HG03108 (cell line): ENCODE measurements around the gene DERA.
"Not testable (repeated sequence)": the region's sequence is repeated elsewhere in the genome, so short reads cannot be mapped to it uniquely, and the experiment has no call there.

Experiments
- ATAC-seq: cut with Tn5 transposase; IDR thresholded peaks from one replicate; pipeline ENCODE4 v1.9.1; 2021; ENCODE audit warnings: moderate library complexity; ENCODE audit not compliant: unreplicated experiment

Gene DERA

DNA sequence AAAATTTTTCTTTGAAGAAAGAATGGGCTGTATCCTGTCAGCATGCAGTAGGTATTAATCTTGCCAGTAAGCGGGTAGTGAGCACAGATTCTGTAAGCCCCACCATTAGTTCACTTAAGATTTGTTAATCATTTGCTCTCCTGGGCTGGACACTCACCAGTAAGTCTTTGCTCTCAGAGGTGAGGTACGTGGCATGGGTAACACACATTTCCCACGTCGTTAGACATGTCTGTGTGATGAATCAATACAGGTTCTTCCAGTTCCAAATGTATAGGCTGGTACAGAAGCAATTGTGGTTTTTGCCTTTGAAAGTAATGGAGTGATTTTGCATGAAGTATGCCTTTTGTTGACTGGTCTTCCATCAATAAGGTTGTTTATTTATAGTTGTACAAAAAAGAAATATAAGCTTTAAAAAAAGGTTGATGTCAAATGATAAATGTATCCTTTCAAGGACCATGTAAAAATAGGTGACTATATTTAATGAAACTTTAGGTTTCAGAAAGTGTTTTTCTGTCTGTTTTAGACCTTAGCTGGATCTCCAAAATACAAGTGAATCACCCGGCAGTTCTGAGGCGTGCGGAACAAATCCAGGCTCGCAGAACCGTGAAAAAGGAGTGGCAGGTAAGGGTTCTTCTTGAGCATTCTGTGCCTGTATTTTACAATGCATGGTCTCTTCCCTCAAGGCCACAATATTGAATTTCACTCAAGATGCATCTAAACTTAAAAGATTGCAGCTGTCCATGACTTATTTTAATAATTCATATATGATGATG is 45.5 kb downstream of the DERA start:
- no peak for ATAC-seq

DNA sequence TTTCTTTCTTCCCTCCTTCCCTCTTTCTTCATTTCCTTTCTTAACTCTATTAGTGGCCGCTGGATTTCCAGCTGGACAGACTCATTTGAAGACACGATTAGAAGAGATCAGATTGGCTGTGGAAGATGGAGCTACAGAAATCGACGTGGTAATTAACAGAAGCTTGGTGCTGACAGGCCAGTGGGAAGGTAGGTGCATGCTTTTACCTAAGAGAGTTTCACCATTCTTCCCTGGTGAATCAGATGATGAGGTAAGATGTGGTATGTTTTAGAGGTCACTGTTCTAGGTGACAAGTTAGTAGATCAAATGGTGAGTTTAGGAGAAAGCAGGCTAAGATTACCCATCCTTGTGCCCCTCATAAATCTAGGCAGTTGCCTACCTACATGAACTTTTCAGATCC is 51.6 kb downstream of the DERA start:
- ATAC-seq = no peak

DNA sequence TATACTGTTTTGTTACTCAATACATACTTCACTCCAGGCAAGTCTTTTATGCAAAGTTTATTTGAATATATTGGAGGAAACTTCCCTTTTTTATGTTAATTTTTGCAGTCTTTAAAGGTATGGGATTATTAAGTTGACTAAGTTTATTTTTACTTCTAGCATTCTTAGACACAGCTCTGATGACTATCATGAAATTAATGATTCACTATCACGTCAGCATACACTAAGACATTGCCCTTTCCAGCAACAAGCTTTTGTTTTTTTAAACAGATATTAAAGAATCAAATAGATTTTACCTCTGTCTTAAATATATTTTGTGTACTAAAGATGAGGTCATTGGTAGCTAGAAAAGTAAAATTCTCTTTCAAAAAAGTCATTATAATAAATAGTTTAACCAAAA is 52.1 kb downstream of the DERA start:
- ATAC-seq = no peak

DNA sequence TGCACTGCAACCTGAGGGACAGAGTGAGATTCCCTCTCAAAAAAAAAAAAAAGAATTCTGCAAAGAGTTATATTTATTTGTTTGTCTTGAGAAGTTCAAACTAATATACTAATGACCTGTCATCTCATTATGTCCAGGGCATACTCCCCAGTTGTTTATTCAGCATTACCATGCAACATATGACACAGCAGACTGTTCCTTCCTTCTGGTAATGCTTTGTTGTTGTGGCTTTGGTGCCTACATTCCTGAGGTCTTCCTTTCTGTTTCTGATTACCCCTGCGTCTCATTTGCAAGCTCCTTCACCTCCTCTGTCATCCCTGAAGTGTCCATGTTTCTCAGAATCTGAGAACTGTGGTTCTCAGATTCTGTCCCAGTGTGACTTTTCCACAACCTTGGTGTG is 55.3 kb downstream of the DERA start:
- no peak for ATAC-seq

DNA sequence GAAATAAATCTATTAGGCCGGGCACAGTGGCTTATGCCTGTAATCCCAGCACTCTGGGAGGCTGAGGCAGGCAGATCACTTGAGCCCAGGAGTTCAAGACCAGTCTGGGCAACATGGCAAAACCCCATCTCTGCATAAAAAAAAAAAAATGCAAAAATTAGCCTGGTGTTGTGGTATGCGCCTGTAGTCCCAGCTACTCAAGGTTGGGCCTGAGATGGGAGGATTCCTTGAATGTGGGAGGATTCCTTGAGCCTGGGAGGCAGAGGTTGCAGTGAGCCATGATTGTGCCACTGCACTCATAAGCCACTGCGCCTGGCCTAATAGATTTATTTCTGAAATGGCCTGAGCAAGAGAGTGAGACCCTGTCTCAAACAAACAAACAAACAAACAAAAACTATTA is 55.9 kb downstream of the DERA start:
- not testable (repeated sequence) for ATAC-seq

DNA sequence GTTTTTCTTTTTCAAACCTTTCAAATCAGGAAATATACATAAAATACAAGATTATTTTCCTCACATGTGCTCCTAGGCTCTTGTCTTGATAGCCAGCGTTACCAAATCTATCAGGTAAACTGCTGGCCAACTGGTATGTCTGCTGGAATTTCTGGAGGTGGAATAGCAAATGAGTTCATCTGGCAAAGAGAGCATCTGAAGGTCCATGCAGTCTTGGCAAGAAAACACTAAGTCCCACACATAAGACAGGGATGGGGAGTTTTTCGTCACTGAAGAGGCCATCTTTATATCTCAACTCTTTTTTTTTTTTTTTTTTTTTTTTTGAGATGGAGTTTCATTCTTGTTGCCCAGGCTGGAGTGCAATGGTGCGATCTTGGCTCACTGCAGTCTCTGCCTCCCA is 60.1 kb downstream of the DERA start:
- ATAC-seq = no peak

DNA sequence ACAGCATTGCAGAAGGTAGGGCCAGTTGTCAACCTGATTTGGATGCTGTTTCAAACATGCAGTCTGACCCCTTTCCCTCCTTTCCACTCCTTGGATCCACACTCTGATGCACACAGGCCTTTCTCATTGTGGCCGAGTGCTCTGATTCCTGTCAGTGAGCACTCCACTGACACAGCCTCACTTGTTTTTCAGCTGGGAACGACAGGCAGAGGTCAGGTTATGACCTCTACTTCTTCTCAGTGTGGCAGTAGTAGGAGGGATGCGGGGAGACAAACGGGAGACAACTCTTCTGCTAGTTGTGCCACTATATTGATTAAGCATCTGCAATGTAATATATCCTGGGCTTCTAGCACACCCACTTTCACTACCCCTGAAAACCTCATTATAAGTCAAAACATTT is 61.8 kb downstream of the DERA start:
- ATAC-seq = no peak

DNA sequence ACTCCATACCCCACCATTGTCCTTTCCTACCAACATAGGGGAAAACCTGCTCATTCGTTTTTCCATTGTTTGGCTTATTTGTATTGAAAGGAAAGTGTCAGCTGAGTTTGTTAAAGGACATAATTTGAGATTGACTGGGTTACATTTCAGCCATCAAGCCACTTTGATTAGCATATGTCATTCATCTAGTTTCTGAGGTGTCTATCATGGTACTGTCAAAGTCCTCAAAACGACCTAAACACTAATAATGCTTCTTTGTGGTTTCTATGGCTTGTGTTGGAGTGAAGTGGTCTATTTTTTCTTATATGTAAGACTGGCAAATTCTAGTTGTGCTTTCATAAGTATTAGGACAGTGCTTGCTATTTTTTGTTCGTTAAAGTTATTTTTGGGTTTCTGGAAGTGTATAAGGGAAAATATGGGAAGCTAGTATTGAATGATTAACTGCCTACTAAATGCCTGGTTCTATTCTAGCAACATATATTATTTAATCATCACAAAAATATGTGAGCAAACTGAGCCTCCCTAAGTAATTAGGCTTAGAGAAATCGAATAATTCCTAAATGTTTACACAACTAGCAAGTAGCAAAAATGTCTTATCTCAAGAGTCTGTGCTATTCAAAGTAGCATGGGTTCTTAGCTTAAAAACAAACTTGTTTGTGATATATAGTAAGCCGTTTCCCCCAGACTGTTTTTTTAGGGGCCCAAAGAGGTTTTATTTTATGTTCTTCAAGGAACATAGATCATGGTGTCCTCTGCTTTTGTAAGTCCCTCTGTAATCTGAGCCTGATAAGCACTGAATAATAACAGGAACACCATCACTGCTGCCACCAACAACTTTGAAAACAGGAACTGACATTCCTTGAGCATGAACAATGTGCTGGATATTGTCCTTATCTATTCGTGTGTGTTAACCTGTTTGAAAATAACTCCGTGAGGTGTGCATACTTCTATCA is 67.1 kb downstream of the DERA start:
- no peak for ATAC-seq

DNA sequence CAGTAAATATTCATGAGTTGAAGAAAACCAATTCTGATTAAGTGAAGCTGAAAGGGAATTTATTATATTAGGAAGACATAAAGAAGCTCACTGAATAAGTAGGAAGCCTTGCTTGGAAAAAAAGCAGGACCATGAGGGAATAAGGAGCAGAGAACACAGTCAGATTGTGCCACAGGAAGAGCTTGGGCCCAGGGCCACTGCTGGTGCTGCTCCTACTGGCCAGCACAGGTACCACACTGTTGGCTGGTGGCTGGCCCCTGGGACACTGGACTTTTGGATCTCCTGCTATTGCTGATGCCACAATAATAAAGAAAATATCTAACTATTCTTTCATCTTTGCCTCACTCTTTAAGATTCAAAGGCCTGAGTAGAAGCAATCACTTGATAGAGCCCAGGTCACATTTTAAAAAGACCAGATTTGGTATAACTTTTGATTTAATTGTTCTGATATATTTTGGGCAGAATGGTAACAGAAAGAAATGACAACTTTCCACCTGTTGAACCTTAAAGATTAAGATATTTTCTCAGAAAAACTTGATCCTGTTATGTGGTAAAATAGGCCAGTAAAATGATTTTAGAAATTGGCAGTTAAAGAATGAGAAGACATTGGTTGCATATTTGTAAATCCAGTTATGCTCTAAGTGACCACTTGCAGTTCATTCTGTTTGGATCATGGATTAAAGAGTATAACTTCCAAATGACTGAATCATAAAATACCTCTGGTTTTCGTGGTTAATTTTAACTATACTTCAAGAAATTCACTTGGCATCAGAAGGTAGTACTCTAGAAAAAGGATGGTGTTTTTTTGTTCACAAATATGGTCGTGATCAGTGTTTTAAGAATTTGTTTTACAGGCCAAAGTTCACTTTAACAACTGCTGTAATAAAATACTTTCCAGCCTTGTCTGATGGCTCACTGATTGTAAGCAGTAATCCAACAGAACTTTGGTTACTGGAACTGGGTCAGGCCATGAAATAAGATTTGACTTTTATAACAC is 68.3 kb downstream of the DERA start:
- no peak for ATAC-seq

DNA sequence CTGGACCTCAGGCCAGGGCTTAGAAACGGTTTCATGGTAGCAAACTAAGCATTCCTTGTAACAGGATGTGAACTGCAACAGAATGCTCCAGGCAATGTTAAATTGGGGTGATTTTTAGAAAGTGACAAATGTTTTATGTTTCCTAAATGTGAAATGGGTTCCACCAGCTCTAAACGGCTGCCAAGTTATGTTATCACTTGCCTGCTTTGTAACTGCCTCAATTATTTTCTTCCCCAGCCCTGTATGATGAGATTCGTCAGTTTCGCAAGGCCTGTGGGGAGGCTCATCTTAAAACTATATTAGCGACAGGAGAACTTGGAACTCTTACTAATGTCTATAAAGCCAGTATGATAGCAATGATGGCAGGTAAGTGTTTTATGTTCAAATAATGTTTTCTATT is 70.9 kb downstream of the DERA start:
- no peak for ATAC-seq

DNA sequence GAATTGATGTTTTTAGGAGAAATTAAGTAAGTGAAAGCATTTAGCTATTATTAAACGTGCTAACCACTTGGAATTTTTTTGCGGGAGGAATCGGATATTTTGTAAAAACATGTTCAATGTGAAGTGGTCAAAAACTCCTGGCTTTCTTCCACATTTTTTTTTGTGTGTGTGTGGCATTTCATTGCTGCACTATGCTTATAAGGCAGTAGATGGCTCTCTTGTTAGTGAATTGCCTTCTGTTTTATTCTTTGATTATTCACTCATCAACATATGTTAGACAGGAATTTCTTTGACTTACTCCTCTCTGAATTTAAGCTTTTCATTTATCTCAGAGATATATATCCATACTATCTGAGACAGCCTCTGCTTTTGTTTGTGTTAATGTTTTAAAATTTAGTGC is 71.3 kb downstream of the DERA start:
- no peak for ATAC-seq

DNA sequence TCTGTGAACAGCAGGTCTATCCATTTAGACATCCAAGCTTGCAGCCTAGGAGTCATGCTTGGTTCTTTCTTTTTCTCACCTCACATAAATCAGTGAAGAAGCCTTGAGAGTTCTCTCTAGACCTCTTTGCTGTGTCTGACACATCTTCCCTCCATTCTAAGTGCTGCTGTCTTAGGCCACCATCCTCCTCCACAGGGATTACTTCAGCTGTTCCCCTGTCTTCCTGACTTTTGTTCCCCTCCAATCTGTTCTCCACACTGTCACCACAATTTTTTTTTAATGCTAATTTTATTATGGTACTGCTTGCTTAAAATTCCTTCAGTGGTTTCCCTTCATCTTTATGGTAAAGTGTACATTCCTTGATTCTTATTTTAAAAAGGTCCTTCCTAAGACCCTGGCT is 71.8 kb downstream of the DERA start:
- no peak for ATAC-seq

DNA sequence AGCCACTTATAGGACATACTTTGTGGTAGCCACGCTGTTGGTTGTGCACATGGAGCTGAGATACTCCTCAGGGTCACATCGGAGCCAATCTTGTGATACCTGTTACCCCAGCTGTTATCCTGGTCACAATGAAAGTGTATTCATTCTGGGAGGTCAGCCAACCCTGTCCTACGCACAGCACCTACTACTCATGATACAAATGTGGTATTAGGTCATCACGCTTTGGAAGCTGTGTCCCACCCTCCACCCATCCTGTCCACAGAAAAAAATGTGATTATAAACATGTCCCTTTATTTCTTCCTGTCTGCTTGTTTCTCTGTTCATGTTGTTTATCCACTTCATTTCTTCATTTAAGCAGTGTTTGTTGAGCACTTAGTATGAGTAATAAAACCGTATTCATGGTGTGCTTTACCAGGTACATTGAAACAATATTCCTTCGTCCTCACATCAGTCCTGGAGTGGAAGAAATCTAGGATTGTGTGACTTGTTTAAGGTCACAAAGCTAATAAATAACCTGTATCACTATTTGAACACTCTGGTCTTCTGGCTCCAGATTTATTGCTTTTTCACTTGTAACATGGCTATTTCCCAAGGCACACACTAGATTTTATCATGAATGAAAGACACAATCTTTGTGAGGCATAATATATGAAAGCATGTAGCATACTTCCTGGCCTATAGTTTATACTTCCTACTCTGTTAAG is 73.1 kb downstream of the DERA start:
- no peak for ATAC-seq

DNA sequence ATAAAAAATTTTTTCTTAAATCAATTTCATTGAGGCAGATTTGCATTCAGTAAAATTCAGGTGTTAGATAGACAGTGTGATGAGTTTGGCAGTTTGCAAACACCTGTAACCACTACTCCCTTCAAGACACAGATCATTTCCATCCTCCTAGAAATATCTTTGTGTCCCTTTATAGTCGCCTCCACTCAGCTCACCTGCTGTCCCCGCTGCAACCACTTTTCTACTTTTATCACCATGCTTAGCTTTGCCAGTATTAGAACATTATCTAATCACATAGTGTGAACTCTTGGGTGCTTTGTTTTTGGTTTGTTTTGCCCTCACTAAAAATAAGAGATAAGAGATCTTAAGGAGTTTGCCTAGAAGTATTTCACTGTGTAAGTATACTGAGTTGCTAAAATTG is 73.8 kb downstream of the DERA start:
- ATAC-seq = no peak

DNA sequence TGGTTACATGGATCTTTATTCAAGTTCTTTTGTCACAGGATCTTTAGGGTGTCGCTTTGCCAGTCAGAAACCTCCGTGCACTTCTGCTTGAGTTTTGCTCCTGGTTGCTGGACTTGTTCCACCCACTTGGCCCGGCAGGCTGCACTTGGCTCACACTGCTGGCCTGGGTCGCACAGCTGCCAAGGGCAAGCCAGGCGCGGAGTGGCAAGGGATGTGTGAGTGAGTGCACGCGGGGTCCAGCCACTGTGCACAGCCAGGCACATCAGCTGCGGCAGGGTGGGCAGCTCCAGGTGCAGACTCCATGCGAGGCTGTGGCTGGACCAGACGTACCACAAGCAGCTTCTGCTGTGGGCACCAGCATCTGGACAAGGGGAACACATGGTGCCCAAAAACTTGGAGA is 76.6 kb downstream of the DERA start:
- no peak for ATAC-seq

DNA sequence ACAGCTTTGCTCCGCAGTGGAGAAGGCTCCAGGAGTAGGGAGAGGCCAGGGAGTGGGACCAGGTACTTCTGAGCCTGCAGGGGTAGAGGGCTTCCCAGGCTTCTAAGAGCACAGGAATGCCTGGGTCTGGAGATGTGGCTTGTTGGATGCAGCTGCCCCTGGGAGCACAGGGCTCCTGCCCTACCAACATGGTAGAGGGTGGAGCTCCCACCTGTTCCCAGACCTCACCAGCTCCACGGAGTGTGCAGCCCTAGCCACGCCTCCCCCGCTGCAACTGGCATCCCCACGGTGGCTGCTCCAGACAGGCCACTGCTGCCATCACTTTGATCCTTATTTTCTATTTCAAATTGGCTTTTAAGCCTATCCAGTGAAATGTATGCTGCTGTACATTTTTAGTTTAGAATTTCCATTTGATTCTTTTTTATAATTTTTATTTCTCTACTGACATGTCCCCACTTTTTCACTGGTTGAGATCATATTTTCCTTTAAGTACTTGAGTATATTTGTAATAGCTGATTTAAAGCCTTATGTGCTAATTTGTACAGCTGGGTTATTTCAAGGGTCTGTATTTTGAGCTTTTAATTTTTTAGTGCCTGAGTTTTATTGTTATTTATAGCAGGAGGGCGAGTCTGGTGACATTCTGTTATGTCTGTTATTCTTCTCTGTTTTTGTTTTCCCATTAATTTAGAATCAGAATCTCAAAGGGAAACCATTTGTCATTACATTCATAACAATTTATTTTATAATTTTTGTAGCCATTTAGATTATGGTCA is 78.0 kb downstream of the DERA start:
- no peak for ATAC-seq

DNA sequence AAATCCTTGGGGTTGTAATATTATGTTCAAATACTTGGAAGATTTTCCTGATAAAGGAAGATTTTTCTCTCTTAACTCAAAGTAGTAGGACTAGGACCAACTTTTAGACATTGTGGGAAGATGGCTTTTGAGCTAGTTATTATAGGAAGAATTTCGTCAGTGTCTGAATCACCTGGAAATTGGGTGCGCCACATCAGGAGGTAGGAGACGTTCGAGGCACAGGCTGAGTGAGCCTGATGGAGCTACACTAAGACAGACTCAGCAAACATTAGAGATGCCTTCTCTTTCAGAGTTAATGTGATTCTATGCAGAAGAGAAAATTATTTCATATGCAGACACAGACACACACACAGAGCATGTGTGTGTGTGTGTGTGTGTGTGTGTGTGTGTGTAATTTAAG is 84.7 kb downstream of the DERA start:
- ATAC-seq = no peak

DNA sequence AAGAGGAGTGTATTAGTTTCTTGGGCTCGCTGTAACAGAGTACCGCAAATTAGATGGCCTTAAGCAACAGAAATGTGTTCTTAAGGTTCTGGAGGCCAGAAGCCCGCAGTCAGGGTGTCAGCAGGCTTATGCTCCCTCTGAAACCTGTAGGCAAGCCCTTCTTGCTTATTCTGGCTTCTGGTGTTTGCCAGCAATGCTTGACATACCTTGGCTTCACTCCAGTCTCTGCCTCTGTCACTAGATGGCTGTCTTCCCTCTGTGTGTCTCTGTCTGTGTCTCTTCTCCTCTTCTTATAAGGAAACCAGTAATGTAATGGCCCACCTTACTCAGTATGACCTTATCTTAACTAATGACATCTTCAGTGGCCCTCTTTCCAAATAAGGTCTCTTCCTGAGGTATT is 85.1 kb downstream of the DERA start:
- no peak for ATAC-seq

DNA sequence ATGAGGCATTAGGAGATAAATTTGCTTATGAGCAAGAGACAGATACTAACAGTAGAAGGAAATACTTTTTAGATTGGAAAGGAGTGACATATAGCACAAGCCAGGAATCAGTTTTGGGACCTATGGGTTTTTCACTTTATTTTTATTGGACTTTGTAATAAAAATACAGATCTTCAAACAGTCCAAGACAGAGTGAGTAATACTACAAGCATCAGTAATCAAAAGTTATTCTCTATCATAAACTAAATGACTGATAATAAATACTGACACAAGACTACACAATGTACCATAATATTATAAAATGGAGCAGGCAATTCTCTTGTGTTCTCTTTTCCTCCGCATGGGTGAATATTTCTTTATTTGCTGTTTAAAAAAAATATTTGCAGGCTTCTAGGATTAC is 85.8 kb downstream of the DERA start:
- ATAC-seq = no peak

DNA sequence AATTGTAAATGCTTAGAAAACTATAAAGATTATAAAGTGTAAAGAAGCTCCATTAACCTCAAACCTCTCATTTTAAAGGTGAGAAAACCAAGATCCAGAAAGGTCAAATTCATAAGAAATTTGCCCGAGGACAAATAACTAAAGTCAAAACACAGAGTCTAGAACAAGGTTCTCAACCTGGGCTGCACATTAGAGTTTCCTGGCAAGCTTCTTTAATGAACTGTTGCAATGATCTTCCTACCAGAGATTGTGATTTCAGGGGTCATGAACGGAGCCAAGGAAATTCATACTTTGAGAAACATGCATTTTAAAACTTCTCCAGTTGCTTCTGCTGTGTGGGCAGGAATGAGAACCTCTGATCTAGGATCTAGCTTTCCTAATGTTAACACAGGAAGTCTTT is 86.8 kb downstream of the DERA start:
- no peak for ATAC-seq
